Measurements from ENCODE around the gene NBL1. TPM values are rescaled to one million over a fixed set of nuclear protein-coding genes. Genes with fewer than 3 reads are reported as not detected.

Gene NBL1
- total and polyA plus RNA-seq, 9 of the 15 experiments (the other 6 are each of a cell fraction or from before 2014, with no cell fraction given) = 0.10 to 3.7 (median 1.8) TPM; not detected in 1

DNA sequence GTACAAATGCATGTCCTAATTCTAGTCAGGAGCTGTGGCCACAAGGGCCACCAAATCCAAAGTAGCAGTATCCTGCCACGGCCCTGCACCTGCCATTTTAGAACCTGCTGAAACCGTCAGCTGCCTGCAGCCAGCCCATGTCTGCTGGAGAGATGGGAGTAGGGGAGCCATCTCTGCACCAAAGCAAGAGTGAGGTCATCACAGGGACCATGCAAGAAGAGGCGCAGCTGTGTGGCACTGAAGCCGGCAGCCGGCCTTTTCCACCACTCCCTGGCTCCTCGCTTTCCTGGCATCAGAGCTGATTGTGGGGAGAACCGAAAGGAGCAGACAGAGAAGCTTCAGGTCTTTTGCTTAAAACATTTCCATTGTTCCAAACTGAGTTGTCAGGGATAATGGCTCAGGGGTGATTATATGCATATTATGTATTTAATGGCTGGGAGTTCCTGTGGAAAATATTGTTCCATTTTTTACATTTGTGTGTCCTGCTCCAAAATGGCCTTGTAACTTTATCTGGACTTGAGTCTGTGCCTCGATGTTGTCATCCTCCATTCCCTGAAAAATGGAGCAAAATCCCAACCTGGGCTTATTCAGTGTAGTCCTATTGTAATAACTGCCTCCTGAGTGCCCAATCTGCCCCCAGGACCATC lies 18.7 kb upstream of the NBL1 start (continued):
- TF ChIP-seq SIN3A (IDR thresholded peaks at IDR 0.05; ENCODE audit: borderline replicate concordance in 2 of 2, control insufficient read depth in 1 of 2, low read depth in 2 of 2, low read length in 2 of 2) (no peak), POLR3G (IDR thresholded peaks at IDR 0.05; ENCODE audit: extremely low read depth, insufficient read length, insufficient replicate concordance) (no peak), MEIS2 (IDR thresholded peaks at IDR 0.05; ENCODE audit: partially characterized antibody) (no peak), RUNX1 (IDR thresholded peaks at IDR 0.05; ENCODE audit: low read depth) (no peak), RBM14 (IDR thresholded peaks at IDR 0.05; ENCODE audit: borderline replicate concordance, insufficient read depth, low read depth, low read length) (no peak), SMAD4 (CRISPR knock-in tag; conservative IDR thresholded peaks at IDR 0.05) (no peak), ZNF408 (CRISPR knock-in tag; IDR thresholded peaks at IDR 0.05; ENCODE audit: low read depth) (no peak)
- TF ChIP-seq, protein P1, sequence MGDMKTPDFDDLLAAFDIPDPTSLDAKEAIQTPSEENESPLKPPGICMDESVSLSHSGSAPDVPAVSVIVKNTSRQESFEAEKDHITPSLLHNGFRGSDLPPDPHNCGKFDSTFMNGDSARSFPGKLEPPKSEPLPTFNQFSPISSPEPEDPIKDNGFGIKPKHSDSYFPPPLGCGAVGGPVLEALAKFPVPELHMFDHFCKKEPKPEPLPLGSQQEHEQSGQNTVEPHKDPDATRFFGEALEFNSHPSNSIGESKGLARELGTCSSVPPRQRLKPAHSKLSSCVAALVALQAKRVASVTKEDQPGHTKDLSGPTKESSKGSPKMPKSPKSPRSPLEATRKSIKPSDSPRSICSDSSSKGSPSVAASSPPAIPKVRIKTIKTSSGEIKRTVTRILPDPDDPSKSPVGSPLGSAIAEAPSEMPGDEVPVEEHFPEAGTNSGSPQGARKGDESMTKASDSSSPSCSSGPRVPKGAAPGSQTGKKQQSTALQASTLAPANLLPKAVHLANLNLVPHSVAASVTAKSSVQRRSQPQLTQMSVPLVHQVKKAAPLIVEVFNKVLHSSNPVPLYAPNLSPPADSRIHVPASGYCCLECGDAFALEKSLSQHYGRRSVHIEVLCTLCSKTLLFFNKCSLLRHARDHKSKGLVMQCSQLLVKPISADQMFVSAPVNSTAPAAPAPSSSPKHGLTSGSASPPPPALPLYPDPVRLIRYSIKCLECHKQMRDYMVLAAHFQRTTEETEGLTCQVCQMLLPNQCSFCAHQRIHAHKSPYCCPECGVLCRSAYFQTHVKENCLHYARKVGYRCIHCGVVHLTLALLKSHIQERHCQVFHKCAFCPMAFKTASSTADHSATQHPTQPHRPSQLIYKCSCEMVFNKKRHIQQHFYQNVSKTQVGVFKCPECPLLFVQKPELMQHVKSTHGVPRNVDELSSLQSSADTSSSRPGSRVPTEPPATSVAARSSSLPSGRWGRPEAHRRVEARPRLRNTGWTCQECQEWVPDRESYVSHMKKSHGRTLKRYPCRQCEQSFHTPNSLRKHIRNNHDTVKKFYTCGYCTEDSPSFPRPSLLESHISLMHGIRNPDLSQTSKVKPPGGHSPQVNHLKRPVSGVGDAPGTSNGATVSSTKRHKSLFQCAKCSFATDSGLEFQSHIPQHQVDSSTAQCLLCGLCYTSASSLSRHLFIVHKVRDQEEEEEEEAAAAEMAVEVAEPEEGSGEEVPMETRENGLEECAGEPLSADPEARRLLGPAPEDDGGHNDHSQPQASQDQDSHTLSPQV (IDR thresholded peaks at IDR 0.05) = no peak
- TF ChIP-seq, protein P2, sequence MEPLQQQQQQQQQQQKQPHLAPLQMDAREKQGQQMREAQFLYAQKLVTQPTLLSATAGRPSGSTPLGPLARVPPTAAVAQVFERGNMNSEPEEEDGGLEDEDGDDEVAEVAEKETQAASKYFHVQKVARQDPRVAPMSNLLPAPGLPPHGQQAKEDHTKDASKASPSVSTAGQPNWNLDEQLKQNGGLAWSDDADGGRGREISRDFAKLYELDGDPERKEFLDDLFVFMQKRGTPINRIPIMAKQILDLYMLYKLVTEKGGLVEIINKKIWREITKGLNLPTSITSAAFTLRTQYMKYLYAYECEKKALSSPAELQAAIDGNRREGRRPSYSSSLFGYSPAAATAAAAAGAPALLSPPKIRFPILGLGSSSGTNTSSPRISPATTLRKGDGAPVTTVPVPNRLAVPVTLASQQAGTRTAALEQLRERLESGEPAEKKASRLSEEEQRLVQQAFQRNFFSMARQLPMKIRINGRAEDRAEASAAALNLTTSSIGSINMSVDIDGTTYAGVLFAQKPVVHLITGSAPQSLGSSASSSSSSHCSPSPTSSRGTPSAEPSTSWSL (CRISPR knock-in tag; IDR thresholded peaks at IDR 0.05; ENCODE audit: borderline replicate concordance) = no peak
- TF ChIP-seq, protein P3, sequence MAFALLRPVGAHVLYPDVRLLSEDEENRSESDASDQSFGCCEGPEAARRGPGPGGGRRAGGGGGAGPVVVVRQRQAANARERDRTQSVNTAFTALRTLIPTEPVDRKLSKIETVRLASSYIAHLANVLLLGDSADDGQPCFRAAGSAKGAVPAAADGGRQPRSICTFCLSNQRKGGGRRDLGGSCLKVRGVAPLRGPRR (CRISPR knock-in tag; IDR thresholded peaks at IDR 0.05) = no peak
